ENCODE data around the gene OVCA2. TPM values are rescaled to one million over a fixed set of nuclear protein-coding genes. Genes with fewer than 3 reads are reported as not detected.

OVCA2 gene
- polyA plus RNA-seq, 1 donor (not counting 4 experiments of a cell fraction or from before 2014, with no cell fraction given): 41.2 TPM

- H3K36me3 ChIP-seq (ENCODE audit: control insufficient read depth in 2 of 2, extremely low read depth in 1 of 2, insufficient read depth in 2 of 2, low read length in 2 of 2): peaks cover under 1 to 1% of the 10 kb centered on the region in 2 experiments
- H3K4me2 ChIP-seq (ENCODE audit: control insufficient read depth, extremely low read depth, insufficient read depth, low read depth, low read length): peak overlapping the region; percentile 16
- H2AFZ ChIP-seq (ENCODE audit: control insufficient read depth, low read length): no peak overlapping the region
- H3K9me3 ChIP-seq (ENCODE audit: control insufficient read depth, low read depth, low read length): no peaks in the 10 kb centered on the region
- no peaks in the 10 kb centered on the region for H3K27me3 ChIP-seq (ENCODE audit: control insufficient read depth, extremely low read depth, insufficient read depth, low read length)
- no peak for DNase-seq (ENCODE audit: low read depth, low spot score)
- no peak overlapping the region for H3K27ac ChIP-seq (ENCODE audit: control insufficient read depth, insufficient read depth, low read length)
- H4K20me1 ChIP-seq (ENCODE audit: control insufficient read depth, extremely low read depth, insufficient read depth, low read length): no peaks in the 10 kb centered on the region
- no peak for TF ChIP-seq EZH2 (IDR thresholded peaks at IDR 0.05; ENCODE audit: low read length)
- no peak for TF ChIP-seq CTCF (optimal IDR thresholded peaks at IDR 0.05 in 1 of 3, IDR thresholded peaks at IDR 0.05 in 1 of 3, conservative IDR thresholded peaks at IDR 0.05 in 1 of 3; ENCODE audit: extremely low read depth in 1 of 3, insufficient read depth in 2 of 3, low read length in 3 of 3)
- dilution Hi-C loops (cut with MboI; ENCODE audit: extremely low pct_ligation_motif_present, low sequenced_read_pairs): no loop called here
- no peak overlapping the region for H3K4me3 ChIP-seq (ENCODE audit: control insufficient read depth in 2 of 3, extremely low read depth in 1 of 3, insufficient read depth in 2 of 3, low read depth in 1 of 3, low read length in 3 of 3)
- H3K79me2 ChIP-seq (ENCODE audit: control insufficient read depth, insufficient read depth, low read length): peaks cover 5% of the 10 kb centered on the region
- peaks cover 6% of the 10 kb centered on the region for H3K4me1 ChIP-seq (ENCODE audit: control insufficient read depth, extremely low read depth, insufficient read depth, low read length)
- no peak for FAIRE-seq
- H3K9me1 ChIP-seq (ENCODE audit: control insufficient read depth, extremely low read depth, insufficient read depth, low read length): no peaks in the 10 kb centered on the region
- peak overlapping the region; percentile 33 for H3K9ac ChIP-seq (ENCODE audit: control insufficient read depth, extremely low read depth, insufficient read depth, low read length)
Observed at GRCh38 chr17:2034806-2035540, 6.8 kb upstream of the OVCA2 start.

- DNase-seq (ENCODE audit: low read depth, low spot score): no peak
- Histone ChIP-seq H3K27ac (ENCODE audit: control insufficient read depth, insufficient read depth, low read length) (no peak overlapping the region), H2AFZ (ENCODE audit: control insufficient read depth, low read length) (no peak overlapping the region), H3K27me3 (ENCODE audit: control insufficient read depth, extremely low read depth, insufficient read depth, low read length) (no peaks in the 10 kb centered on the region), H4K20me1 (ENCODE audit: control insufficient read depth, extremely low read depth, insufficient read depth, low read length) (no peaks in the 10 kb centered on the region), H3K4me1 (ENCODE audit: control insufficient read depth, extremely low read depth, insufficient read depth, low read length) (peaks cover 4% of the 10 kb centered on the region), H3K4me2 (ENCODE audit: control insufficient read depth, extremely low read depth, insufficient read depth, low read depth, low read length) (no peak overlapping the region), H3K4me3 (ENCODE audit: control insufficient read depth in 2 of 3, extremely low read depth in 1 of 3, insufficient read depth in 2 of 3, low read depth in 1 of 3, low read length in 3 of 3) (no peak overlapping the region), H3K9ac (ENCODE audit: control insufficient read depth, extremely low read depth, insufficient read depth, low read length) (no peak overlapping the region), H3K9me1 (ENCODE audit: control insufficient read depth, extremely low read depth, insufficient read depth, low read length) (no peaks in the 10 kb centered on the region), H3K36me3 (ENCODE audit: control insufficient read depth in 2 of 2, extremely low read depth in 1 of 2, insufficient read depth in 2 of 2, low read length in 2 of 2) (peaks cover 3 to 7% of the 10 kb centered on the region in 2 experiments), H3K9me3 (ENCODE audit: control insufficient read depth, low read depth, low read length) (no peaks in the 10 kb centered on the region), H3K79me2 (ENCODE audit: control insufficient read depth, insufficient read depth, low read length) (peaks cover 3% of the 10 kb centered on the region)
- dilution Hi-C loops (cut with MboI; ENCODE audit: extremely low pct_ligation_motif_present, low sequenced_read_pairs): no loop called here
- no peak for FAIRE-seq
- TF ChIP-seq EZH2 (IDR thresholded peaks at IDR 0.05; ENCODE audit: low read length): no peak
- TF ChIP-seq CTCF (optimal IDR thresholded peaks at IDR 0.05 in 1 of 3, IDR thresholded peaks at IDR 0.05 in 1 of 3, conservative IDR thresholded peaks at IDR 0.05 in 1 of 3; ENCODE audit: extremely low read depth in 1 of 3, insufficient read depth in 2 of 3, low read length in 3 of 3): no peak
Observed at GRCh38 chr17:2035541-2036488, 6.0 kb upstream of the OVCA2 start.

Data from keratinocyte (primary cell).